ENCODE results near the gene OR5W2. TPM values are rescaled to one million over a fixed set of nuclear protein-coding genes. Genes with fewer than 3 reads are reported as not detected.
"Not testable (repeated sequence)": the region's sequence is repeated elsewhere in the genome, so short reads cannot be mapped to it uniquely, and the experiment has no call there.

OR5W2 gene
- polyA plus RNA-seq, 1 donor (not counting 4 experiments of a cell fraction or from before 2014, with no cell fraction given): not detected

DNA sequence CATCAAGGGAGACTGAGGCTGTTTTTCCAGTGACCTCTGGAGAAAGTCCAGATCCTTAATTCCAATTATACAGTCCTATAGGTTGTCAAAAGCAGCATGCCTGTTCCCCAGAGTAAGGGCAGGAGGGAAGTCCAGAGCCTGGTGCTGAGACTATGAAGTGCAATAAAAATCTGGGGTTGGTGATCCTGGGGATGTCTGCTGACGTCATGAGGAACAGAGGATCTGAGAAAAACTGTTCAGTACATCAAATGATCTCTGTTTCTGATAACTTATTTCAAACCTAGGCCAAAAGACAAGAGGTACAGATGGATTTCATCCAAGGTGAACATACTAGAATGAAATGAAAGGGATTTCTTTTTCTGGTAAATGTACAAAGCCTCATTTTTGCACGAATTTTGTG is 12.1 kb downstream of the OR5W2 start:
- H3K79me2 ChIP-seq (ENCODE audit: control insufficient read depth, insufficient read depth, low read length): no peaks in the 10 kb centered on the region
- no peak overlapping the region for H3K4me3 ChIP-seq (ENCODE audit: control insufficient read depth in 2 of 3, extremely low read depth in 1 of 3, insufficient read depth in 2 of 3, low read depth in 1 of 3, low read length in 3 of 3)
- H3K9me3 ChIP-seq (ENCODE audit: control insufficient read depth, low read depth, low read length): no peaks in the 10 kb centered on the region
- H3K27me3 ChIP-seq (ENCODE audit: control insufficient read depth, extremely low read depth, insufficient read depth, low read length): no peaks in the 10 kb centered on the region
- dilution Hi-C loops (cut with MboI; ENCODE audit: extremely low pct_ligation_motif_present, low sequenced_read_pairs): no loop called here
- no peak overlapping the region for H3K4me2 ChIP-seq (ENCODE audit: control insufficient read depth, extremely low read depth, insufficient read depth, low read depth, low read length)
- no peak overlapping the region for H2AFZ ChIP-seq (ENCODE audit: control insufficient read depth, low read length)
- H3K9ac ChIP-seq (ENCODE audit: control insufficient read depth, extremely low read depth, insufficient read depth, low read length): no peak overlapping the region
- no peak overlapping the region for H3K27ac ChIP-seq (ENCODE audit: control insufficient read depth, insufficient read depth, low read length)
- no peaks in the 10 kb centered on the region for H4K20me1 ChIP-seq (ENCODE audit: control insufficient read depth, extremely low read depth, insufficient read depth, low read length)
- no peaks in the 10 kb centered on the region for H3K4me1 ChIP-seq (ENCODE audit: control insufficient read depth, extremely low read depth, insufficient read depth, low read length)
- DNase-seq (ENCODE audit: low read depth, low spot score) (no peak), FAIRE-seq (no peak)
- no peak for TF ChIP-seq EZH2 (IDR thresholded peaks at IDR 0.05; ENCODE audit: low read length)
- TF ChIP-seq, protein P1, sequence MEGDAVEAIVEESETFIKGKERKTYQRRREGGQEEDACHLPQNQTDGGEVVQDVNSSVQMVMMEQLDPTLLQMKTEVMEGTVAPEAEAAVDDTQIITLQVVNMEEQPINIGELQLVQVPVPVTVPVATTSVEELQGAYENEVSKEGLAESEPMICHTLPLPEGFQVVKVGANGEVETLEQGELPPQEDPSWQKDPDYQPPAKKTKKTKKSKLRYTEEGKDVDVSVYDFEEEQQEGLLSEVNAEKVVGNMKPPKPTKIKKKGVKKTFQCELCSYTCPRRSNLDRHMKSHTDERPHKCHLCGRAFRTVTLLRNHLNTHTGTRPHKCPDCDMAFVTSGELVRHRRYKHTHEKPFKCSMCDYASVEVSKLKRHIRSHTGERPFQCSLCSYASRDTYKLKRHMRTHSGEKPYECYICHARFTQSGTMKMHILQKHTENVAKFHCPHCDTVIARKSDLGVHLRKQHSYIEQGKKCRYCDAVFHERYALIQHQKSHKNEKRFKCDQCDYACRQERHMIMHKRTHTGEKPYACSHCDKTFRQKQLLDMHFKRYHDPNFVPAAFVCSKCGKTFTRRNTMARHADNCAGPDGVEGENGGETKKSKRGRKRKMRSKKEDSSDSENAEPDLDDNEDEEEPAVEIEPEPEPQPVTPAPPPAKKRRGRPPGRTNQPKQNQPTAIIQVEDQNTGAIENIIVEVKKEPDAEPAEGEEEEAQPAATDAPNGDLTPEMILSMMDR (optimal IDR thresholded peaks at IDR 0.05 in 1 of 3, IDR thresholded peaks at IDR 0.05 in 1 of 3, conservative IDR thresholded peaks at IDR 0.05 in 1 of 3; ENCODE audit: extremely low read depth in 1 of 3, insufficient read depth in 2 of 3, low read length in 3 of 3): no peak
- H3K36me3 ChIP-seq (ENCODE audit: control insufficient read depth in 2 of 2, extremely low read depth in 1 of 2, insufficient read depth in 2 of 2, low read length in 2 of 2): no peaks in the 10 kb centered on the region
- no peaks in the 10 kb centered on the region for H3K9me1 ChIP-seq (ENCODE audit: control insufficient read depth, extremely low read depth, insufficient read depth, low read length)

DNA sequence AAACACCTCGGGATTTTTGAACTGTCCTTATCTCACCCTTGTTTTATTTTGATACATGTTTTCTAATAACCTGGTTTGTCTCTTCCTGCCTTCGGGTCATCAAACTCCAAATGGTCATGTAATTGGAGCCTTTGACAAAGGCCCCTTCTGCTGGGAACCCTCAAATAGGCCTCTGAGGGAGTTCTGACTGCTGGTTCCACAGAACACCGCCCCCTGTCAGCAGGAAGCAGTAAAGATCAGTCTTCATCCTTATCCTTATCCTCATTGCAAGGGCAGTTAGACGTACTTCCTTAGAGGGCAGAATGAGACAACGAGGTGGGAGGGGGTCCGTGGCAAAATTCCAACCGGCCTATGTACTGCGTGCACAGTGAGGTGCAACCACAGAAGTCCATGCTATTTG is 19.2 kb downstream of the OR5W2 start:
- Histone ChIP-seq H4K20me1 (ENCODE audit: control insufficient read depth, extremely low read depth, insufficient read depth, low read length) (no peaks in the 10 kb centered on the region), H3K27ac (ENCODE audit: control insufficient read depth, insufficient read depth, low read length) (no peak overlapping the region), H3K27me3 (ENCODE audit: control insufficient read depth, extremely low read depth, insufficient read depth, low read length) (no peaks in the 10 kb centered on the region), H3K4me3 (ENCODE audit: control insufficient read depth in 2 of 3, extremely low read depth in 1 of 3, insufficient read depth in 2 of 3, low read depth in 1 of 3, low read length in 3 of 3) (no peak overlapping the region), H3K36me3 (ENCODE audit: control insufficient read depth in 2 of 2, extremely low read depth in 1 of 2, insufficient read depth in 2 of 2, low read length in 2 of 2) (no peaks in the 10 kb centered on the region), H3K9ac (ENCODE audit: control insufficient read depth, extremely low read depth, insufficient read depth, low read length) (no peak overlapping the region), H3K9me3 (ENCODE audit: control insufficient read depth, low read depth, low read length) (no peaks in the 10 kb centered on the region), H2AFZ (ENCODE audit: control insufficient read depth, low read length) (no peak overlapping the region), H3K4me1 (ENCODE audit: control insufficient read depth, extremely low read depth, insufficient read depth, low read length) (no peaks in the 10 kb centered on the region), H3K9me1 (ENCODE audit: control insufficient read depth, extremely low read depth, insufficient read depth, low read length) (no peaks in the 10 kb centered on the region), H3K4me2 (ENCODE audit: control insufficient read depth, extremely low read depth, insufficient read depth, low read depth, low read length) (no peak overlapping the region), H3K79me2 (ENCODE audit: control insufficient read depth, insufficient read depth, low read length) (no peaks in the 10 kb centered on the region)
- no peak for DNase-seq (ENCODE audit: low read depth, low spot score)
- dilution Hi-C loops (cut with MboI; ENCODE audit: extremely low pct_ligation_motif_present, low sequenced_read_pairs): no loop called here
- TF ChIP-seq, protein P1 (optimal IDR thresholded peaks at IDR 0.05 in 1 of 3, IDR thresholded peaks at IDR 0.05 in 1 of 3, conservative IDR thresholded peaks at IDR 0.05 in 1 of 3; ENCODE audit: extremely low read depth in 1 of 3, insufficient read depth in 2 of 3, low read length in 3 of 3): no peak
- no peak for TF ChIP-seq EZH2 (IDR thresholded peaks at IDR 0.05; ENCODE audit: low read length)
- FAIRE-seq: no peak

GRCh38 chr11:55885481-55885880 is 28.9 kb downstream of the OR5W2 start:
- FAIRE-seq; H3K4me3 ChIP-seq (ENCODE audit: control insufficient read depth in 2 of 3, extremely low read depth in 1 of 3, insufficient read depth in 2 of 3, low read depth in 1 of 3, low read length in 3 of 3); H3K9me3 ChIP-seq (ENCODE audit: control insufficient read depth, low read depth, low read length); H4K20me1 ChIP-seq (ENCODE audit: control insufficient read depth, extremely low read depth, insufficient read depth, low read length); H3K79me2 ChIP-seq (ENCODE audit: control insufficient read depth, insufficient read depth, low read length); DNase-seq (ENCODE audit: low read depth, low spot score); H3K27me3 ChIP-seq (ENCODE audit: control insufficient read depth, extremely low read depth, insufficient read depth, low read length); H3K4me1 ChIP-seq (ENCODE audit: control insufficient read depth, extremely low read depth, insufficient read depth, low read length); dilution Hi-C loops (cut with MboI; ENCODE audit: extremely low pct_ligation_motif_present, low sequenced_read_pairs); H3K4me2 ChIP-seq (ENCODE audit: control insufficient read depth, extremely low read depth, insufficient read depth, low read depth, low read length); H3K9me1 ChIP-seq (ENCODE audit: control insufficient read depth, extremely low read depth, insufficient read depth, low read length); H3K36me3 ChIP-seq (ENCODE audit: control insufficient read depth in 2 of 2, extremely low read depth in 1 of 2, insufficient read depth in 2 of 2, low read length in 2 of 2); H3K27ac ChIP-seq (ENCODE audit: control insufficient read depth, insufficient read depth, low read length); H3K9ac ChIP-seq (ENCODE audit: control insufficient read depth, extremely low read depth, insufficient read depth, low read length); H2AFZ ChIP-seq (ENCODE audit: control insufficient read depth, low read length): not testable (repeated sequence)

DNA sequence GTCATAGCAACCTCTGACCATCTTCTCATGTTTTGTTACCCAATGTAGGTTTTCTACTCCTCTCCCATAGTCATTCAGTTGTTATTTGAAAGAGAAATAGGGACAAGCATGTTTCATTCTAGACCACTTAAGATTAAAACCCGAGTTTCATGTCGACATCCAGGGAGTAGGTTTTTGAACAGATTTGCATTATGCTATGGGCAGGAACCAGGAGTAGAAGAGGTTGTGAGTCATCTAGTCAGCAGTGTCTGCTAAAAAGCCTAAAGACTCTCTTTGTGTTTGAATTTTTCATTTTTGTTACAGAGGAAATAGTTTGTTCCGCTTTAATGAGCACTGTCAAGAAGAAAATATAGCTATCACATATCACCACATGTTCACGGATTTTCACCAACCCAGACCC is 29.4 kb downstream of the OR5W2 start:
- H3K36me3 ChIP-seq (ENCODE audit: control insufficient read depth in 2 of 2, extremely low read depth in 1 of 2, insufficient read depth in 2 of 2, low read length in 2 of 2); H3K9ac ChIP-seq (ENCODE audit: control insufficient read depth, extremely low read depth, insufficient read depth, low read length); H3K27me3 ChIP-seq (ENCODE audit: control insufficient read depth, extremely low read depth, insufficient read depth, low read length); dilution Hi-C loops (cut with MboI; ENCODE audit: extremely low pct_ligation_motif_present, low sequenced_read_pairs); H3K4me2 ChIP-seq (ENCODE audit: control insufficient read depth, extremely low read depth, insufficient read depth, low read depth, low read length); H3K27ac ChIP-seq (ENCODE audit: control insufficient read depth, insufficient read depth, low read length); FAIRE-seq; H2AFZ ChIP-seq (ENCODE audit: control insufficient read depth, low read length); H3K4me1 ChIP-seq (ENCODE audit: control insufficient read depth, extremely low read depth, insufficient read depth, low read length); DNase-seq (ENCODE audit: low read depth, low spot score); H3K9me1 ChIP-seq (ENCODE audit: control insufficient read depth, extremely low read depth, insufficient read depth, low read length); H3K4me3 ChIP-seq (ENCODE audit: control insufficient read depth in 2 of 3, extremely low read depth in 1 of 3, insufficient read depth in 2 of 3, low read depth in 1 of 3, low read length in 3 of 3); H3K79me2 ChIP-seq (ENCODE audit: control insufficient read depth, insufficient read depth, low read length); H4K20me1 ChIP-seq (ENCODE audit: control insufficient read depth, extremely low read depth, insufficient read depth, low read length); H3K9me3 ChIP-seq (ENCODE audit: control insufficient read depth, low read depth, low read length): not testable (repeated sequence)

Measured in keratinocyte (primary cell).